HG03025 (cell line): ENCODE data around the gene ZNF555.
A peak's percentile ranks its signal among the peaks of the same experiment; 100 is the strongest.
"Not testable (repeated sequence)": the region's sequence is repeated elsewhere in the genome, so short reads cannot be mapped to it uniquely, and the experiment has no call there.

Experiments
- ATAC-seq: cut with Tn5 transposase; IDR thresholded peaks from one replicate; pipeline ENCODE4 v1.9.1; 2021; ENCODE audit warnings: mild to moderate bottlenecking, moderate library complexity; ENCODE audit not compliant: unreplicated experiment, low FRiP score

Gene ZNF555

GRCh38 chr19:2806736-2807378 lies 34.4 kb upstream of the ZNF555 start:
- no peak for ATAC-seq

- no peak for ATAC-seq
These were observed 33.7 kb upstream of the ZNF555 start for GRCh38 chr19:2807379-2808128.

- ATAC-seq, result no peak
These were observed 32.9 kb upstream of the ZNF555 start for GRCh38 chr19:2808129-2808941.

- ATAC-seq, result no peak
These were observed 31.7 kb upstream of the ZNF555 start for GRCh38 chr19:2809387-2810140.

GRCh38 chr19:2810141-2811091 lies 30.9 kb upstream of the ZNF555 start:
- no peak for ATAC-seq

- ATAC-seq, result no peak
These were observed 30.0 kb upstream of the ZNF555 start for GRCh38 chr19:2811221-2811722.

GRCh38 chr19:2811735-2812413 lies 29.4 kb upstream of the ZNF555 start:
- ATAC-seq, result no peak

GRCh38 chr19:2812414-2813234 lies 28.7 kb upstream of the ZNF555 start:
- ATAC-seq, result no peak

- no peak for ATAC-seq
These were observed 27.8 kb upstream of the ZNF555 start for GRCh38 chr19:2813235-2814160.

- ATAC-seq, result no peak
These were observed 26.8 kb upstream of the ZNF555 start for GRCh38 chr19:2814426-2814825.

- no peak for ATAC-seq
These were observed 26.1 kb upstream of the ZNF555 start for GRCh38 chr19:2815191-2815614.

- no peak for ATAC-seq
These were observed 25.4 kb upstream of the ZNF555 start for GRCh38 chr19:2815923-2816322.

GRCh38 chr19:2816641-2817040 lies 24.6 kb upstream of the ZNF555 start:
- ATAC-seq, result no peak

- not testable (repeated sequence) for ATAC-seq
These were observed 23.9 kb upstream of the ZNF555 start for GRCh38 chr19:2817237-2817829.

GRCh38 chr19:2819540-2820111 lies 21.6 kb upstream of the ZNF555 start, which contains the start of gene ZNF554:
Gene ZNF554, plus strand, starts transcription at chr19:2819868. Its CDS starts 204 bp downstream, at chr19:2820072.
- ATAC-seq, result peak; percentile 67

GRCh38 chr19:2820112-2820702 lies 21.1 kb upstream of the ZNF555 start:
- ATAC-seq, result no peak
